Adipose tissue (tissue), 3 donors: Measurements from ENCODE around the gene ITGAD. TPM values are rescaled to one million over a fixed set of nuclear protein-coding genes. Genes with fewer than 3 reads are reported as not detected.
"Not testable (repeated sequence)": the region's sequence is repeated elsewhere in the genome, so short reads cannot be mapped to it uniquely, and the experiment has no call there.

Source experiments
- H3K27ac ChIP-seq: one replicate; pipeline ENCODE4 v1.5.1; 2013; ENCODE audit warnings: low read depth, low read length
- whole genome bisulfite sequencing, 3 donors: extraction: QIAGEN DNeasy Blood & Tissue Kit; methylation state at CpG; one replicate each; pipeline ENCODE4 v1.1.7; 2013; 5-methylcytosine and 5-hydroxymethylcytosine counted together
- polyA plus RNA-seq, 3 donors: library from polyadenylated mRNA; stranded (reverse); fragments of 200-250 nt; gene quantifications; one replicate each; pipeline ENCODE4 v1.2.3, GENCODE V29; 2013
- donor health status: healthy with polysubstance abuse.
- donor health status: Bipolar disorder and iron deficiency.
- donor health status: healthy.

The ITGAD gene
- polyA plus RNA-seq, 3 donors: 0.03 to 0.09 TPM; not detected in 1

DNA sequence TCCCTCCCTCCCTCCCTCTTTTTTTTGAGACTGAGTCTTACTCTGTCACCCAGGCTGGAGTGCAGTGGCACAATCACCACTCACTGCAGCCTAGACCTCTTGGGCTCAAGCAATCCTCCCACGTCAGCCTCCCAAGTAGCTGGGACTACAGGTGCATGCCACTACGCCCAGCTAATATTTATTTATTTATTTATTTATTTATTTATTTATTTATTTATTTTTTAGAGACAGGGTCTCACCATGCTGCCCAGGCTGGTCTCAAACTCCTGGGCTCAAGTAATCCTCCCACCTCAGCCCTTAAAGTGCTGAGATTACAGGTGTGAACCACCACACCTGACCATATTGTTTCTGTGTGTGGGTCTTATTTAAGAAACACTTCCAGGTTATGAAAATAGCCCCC lies 23.9 kb downstream of the ITGAD start:
- WGBS, 3 donors: 85 to 87% (median 86%) methylated on average over 2 of the region's 2 CpGs
- not testable (repeated sequence) for H3K27ac ChIP-seq

DNA sequence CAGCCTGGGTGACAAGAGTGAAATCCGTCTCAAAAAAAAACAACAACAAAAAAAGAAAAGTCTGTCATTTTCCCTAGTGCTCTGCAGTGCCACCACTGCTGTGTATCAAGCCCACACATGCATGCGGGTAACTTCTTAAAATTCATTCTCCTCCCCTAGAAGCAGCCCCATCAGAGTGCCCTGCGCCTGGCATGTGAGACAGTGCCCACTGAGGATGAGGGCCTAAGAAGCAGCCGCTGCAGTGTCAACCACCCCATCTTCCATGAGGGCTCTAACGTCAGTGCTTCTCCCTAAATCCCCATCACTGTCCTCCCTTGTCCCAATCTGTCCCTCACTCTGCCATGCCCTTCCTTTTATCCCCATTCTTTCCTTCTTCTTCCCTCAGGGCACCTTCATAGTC lies 24.8 kb downstream of the ITGAD start:
- WGBS, 3 donors: 91 to 95% (median 92%) methylated on average over 5 of the region's 5 CpGs
- H3K27ac ChIP-seq: no peak overlapping the region

DNA sequence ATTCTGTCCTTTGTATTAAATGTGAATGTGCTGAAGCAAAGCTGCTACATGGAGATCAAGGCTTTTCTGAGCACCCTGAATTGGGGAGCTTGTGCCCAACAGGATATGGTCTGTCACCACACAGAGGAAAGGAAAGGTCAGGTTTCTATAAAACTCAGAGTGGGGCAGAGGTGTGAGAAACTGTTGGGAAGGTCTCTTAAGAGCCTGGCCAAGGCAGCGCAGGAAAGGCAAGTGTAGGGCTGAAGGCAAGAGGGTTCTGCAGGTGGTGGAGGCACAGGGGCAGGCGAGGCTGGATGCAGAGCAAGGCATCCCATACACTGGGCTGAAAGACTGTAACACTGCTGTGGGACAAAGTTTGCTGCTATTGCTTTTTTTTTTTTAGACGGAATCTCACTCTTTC lies 26.9 kb downstream of the ITGAD start:
- 67 to 74% (median 68%) methylated on average over 3 of the region's 3 CpGs for WGBS, 3 donors
- H3K27ac ChIP-seq: no peak overlapping the region

DNA sequence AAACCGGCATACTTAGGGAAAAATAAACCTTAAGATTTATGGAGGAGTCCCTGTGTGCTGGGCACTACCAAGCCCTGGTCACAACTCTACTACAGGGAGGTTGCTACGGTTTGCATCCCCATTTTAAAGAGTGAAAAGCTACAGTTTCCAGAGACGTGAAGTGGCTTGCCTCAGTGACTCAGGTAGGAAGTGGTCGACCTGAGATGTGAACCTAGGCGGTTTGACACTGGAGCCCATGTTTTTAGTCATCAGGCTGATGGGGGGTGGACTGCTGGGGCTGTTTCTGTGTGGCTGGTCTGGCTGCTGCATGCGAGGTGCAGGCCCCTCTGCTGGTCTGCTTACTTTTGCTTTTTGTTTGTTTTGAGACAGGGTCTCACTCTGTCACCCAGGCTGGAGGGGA lies 28.5 kb downstream of the ITGAD start:
- WGBS, 3 donors: 60 to 68% (median 64%) methylated on average over 6 of the region's 6 CpGs
- no peak overlapping the region for H3K27ac ChIP-seq

DNA sequence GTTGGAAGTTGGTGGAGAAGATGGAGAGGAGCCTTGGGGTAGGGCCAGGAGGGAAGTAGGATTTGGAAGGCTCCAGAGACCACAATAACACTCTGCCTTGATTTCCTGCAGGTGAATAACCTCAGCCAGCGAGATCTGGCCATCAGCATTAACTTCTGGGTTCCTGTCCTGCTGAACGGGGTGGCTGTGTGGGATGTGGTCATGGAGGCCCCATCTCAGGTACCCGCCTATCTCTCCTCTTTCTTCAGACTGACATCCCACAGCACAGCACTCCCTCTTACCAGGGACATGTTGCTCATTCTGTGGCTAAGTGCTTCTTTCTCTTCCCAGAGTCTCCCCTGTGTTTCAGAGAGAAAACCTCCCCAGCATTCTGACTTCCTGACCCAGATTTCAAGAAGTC lies 30.1 kb downstream of the ITGAD start:
- H3K27ac ChIP-seq: no peak overlapping the region
- 48 to 52% (median 52%) methylated on average over 3 of the region's 3 CpGs for WGBS, 3 donors

DNA sequence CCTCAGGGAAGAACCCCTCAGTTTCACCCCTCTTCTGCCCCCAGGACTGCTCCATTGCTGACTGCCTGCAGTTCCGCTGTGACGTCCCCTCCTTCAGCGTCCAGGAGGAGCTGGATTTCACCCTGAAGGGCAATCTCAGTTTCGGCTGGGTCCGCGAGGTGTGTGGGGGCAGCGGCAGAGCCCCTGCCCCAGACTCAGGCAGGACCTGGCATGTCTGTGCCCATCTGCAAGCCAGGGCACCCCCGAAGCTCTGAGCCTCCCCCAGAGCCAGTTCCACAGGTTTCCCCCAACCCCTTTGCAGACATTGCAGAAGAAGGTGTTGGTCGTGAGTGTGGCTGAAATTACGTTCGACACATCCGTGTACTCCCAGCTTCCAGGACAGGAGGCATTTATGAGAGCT lies 30.7 kb downstream of the ITGAD start:
- WGBS, 3 donors: 68 to 85% (median 82%) methylated on average over 11 to 12 of the region's 12 CpGs
- H3K27ac ChIP-seq: no peak overlapping the region

DNA sequence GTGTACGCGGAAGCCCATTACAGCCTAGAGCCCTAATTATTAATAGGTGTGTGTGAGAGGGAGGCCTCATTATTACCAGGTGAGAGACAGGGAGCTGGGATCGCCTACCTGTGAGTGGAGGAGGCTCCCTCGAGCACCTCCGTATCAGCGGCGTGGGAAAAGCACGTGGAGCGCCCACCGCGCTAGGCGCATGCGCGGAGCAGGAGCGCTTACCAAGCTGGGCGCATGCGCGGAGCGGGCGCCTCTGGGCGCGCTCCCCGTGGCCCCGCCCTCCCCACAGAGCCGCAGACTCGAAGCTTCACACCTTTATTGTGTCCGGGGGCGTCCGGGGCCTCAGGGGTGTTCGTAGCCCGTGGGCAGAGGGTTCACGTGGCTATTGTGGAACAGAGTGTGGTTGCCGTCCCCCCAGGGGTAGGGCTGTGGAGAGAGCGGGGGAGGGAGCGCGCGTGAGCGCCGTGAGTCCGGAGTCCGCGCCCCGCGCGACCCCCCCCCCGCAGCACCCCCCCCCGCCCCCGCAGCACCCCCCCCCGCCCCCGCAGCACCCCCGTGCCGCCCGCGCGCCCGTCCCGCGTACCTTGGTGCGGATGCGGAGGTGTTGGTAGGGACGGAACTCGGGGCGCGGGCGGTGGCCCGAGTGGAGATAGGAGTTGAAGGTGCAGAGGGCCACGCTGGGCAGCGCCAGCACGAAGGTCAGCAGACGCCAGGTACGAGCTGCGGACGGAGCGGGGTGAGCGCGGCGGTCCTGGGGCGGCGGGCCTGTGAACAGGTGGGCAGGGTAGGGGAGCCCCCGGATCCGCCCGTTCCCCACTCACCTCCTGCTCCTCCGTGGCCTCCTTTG lies 34.5 kb downstream of the ITGAD start:
- 17 to 24% (median 23%) methylated on average over 49 to 79 of the region's 83 CpGs for WGBS, 3 donors
- no peak overlapping the region for H3K27ac ChIP-seq

DNA sequence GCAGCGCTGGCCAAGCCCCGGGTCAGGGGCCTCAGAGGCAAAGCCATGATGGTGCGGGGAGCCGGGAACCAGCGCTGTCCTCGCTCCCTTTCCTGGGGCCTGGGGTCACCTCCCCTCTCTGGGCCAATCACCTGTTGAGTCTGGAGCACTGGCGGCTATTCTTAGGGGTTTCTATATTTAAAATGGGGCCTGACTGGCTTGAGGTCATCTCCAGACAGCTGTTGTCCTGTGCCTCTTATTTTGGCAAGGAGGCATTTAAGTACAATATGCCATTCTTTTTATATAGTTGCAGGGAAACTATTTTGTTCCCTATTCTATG lies 35.1 kb downstream of the ITGAD start, which contains the start of gene COX6A2:
COX6A2 (minus strand) TSS at position 82 of the 319 bp plus-strand sequence; CDS start at position 47, 35 bp downstream.
- H3K27ac ChIP-seq: no peak within 1 kb of the TSS
- 57 to 71% (median 63%) methylated on average over 7 of the region's 7 CpGs for WGBS, 3 donors

DNA sequence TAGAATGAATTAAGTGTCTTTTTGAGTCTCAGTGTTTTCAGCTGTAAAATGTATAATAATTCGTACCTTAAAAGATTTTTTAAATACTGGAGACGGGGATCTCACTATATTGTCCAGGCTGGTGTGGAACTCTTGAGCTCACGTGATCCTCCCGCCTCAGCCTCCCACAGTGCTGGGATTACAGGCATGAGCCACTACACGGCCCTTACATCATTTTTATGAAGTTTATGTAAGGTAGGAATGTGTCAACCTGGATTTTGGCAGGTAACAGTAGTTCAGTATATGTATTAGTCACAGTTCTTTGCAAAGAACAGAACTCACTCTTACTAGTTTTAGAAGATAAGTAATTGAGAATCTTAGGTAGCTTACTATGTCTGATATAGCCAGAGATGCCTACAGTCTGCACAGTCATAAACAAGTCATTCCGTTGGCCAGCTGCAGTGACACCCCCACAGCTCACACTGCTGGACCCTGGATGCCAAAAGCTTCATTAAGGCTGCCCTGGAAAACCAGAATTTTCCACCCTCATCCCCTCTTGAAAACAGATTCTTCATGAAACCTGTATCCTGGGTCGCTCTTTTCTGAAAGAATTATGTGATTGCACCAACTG lies 35.6 kb downstream of the ITGAD start:
- 79 to 85% (median 79%) methylated on average over 7 of the region's 7 CpGs for WGBS, 3 donors
- H3K27ac ChIP-seq: no peak overlapping the region

DNA sequence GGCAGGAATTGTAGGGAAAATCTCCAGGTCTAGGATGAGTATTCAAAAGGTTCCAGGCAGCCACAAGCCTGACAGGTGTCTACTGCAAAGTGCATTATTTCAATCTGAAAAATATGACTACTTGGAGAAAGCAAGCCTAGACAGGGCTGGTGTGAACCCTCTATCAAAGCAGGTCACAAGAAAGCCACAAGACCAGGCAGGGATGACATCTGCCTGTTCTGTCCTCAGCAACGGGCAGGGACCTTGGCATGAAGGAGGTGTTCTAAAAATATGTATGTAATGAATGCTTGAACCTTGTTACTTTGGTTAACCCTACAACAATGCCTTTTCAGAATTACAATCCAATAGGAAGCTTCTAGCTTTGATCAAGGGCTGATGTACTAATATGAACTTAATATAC lies 36.2 kb downstream of the ITGAD start:
- no peak overlapping the region for H3K27ac ChIP-seq
- 6 to 21% (median 8%) methylated on average over 1 of the region's 1 CpG for WGBS, 3 donors

DNA sequence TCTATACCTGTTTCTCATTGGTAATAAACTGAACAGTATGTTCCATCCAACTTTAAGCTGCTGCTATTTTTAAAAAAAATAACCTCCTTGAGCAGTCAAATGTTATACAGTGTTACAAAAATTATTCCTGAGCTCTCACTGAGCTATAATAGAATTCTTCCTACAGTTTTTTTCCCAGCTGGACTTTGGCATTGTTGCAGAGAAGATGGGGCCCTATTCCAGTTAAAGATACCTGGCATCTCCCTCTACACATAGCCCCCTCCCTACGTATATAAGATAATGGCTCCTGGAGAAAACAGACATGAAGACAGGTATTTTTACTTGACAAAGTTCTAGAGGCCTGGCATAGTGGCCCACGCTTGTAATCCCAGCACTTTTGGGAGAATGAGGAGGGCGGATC lies 36.7 kb downstream of the ITGAD start:
- WGBS, 3 donors: 79 to 88% (median 84%) methylated on average over 3 of the region's 3 CpGs
- H3K27ac ChIP-seq: no peak overlapping the region

DNA sequence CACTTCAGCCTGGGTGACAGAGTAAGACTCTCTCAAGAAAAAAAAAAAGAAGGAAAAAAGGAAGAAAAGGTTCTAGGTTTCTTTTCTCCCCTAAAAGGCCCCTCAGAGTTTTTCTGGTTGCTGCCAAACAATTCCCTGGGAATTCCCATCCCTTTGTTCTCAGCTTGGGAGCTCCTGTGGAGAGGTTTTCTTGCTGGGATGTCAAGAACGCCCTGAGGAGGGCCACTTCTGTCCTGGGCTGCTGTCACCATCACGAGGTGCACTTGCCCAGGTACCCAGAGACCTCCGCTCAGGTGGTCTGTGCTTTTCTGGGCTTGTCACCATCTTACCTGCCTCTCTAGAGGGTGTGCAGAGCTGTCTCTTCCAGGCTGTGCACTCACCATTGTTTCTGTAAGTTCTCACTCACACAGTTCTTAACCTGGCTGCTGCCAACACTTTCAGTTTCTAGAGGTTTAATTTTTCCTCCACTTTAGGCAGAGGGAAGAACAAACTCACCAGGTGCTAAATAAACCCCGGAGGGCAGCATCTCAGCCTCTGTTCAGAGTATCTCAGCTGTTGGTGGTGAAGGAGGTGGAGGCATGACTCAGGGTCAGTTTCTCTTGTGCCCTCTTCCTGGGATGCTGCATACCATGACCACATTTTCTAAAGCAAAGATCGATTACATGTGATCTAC lies 37.4 kb downstream of the ITGAD start:
- WGBS, 3 donors: 53 to 68% (median 53%) methylated on average over 5 of the region's 5 CpGs
- no peak overlapping the region for H3K27ac ChIP-seq

DNA sequence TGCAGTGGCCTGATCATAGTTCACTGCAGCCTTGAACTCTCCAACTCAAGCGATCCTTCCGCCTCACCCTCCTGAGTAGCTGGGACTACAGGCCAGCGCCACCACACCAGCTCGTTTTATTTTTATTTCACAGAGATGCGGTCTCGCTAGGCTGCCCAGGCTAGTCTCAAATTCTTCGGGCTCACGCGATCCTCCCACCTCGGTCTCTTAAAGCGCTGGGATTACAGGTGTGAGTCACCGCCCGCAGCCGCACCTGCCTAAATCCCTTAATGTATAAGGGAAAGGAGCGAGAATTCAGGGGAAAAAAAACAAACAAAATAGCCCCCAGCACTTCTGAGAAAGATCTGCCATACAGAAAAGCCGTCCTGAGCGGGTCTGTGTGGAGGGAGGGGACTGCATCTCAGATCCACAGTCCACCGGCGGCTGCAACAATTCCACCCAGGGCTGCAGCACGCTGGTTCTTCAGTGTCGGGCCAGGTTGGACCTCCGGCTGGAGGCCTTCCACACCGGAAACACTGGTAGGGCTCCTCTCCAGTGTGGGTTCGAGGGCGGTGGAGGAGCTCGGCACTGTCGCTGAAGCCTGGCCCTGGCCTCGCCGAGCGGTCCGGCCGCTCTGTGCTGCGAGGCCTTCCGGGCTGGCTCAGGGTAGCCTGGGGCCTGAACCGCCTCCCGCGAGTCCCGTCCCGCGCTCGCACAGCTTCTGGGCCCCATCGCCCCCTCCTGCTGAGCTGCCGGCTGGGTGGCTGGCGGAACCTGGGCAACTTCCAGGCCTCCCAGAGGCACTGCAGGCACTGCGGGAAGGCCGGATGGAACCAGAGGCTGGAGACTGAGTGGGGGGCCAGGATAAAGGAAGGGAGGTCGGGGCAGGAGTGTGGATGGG lies 42.4 kb downstream of the ITGAD start:
- WGBS, 3 donors: 95% methylated on average over 46 to 47 of the region's 47 CpGs
- no peak overlapping the region for H3K27ac ChIP-seq

DNA sequence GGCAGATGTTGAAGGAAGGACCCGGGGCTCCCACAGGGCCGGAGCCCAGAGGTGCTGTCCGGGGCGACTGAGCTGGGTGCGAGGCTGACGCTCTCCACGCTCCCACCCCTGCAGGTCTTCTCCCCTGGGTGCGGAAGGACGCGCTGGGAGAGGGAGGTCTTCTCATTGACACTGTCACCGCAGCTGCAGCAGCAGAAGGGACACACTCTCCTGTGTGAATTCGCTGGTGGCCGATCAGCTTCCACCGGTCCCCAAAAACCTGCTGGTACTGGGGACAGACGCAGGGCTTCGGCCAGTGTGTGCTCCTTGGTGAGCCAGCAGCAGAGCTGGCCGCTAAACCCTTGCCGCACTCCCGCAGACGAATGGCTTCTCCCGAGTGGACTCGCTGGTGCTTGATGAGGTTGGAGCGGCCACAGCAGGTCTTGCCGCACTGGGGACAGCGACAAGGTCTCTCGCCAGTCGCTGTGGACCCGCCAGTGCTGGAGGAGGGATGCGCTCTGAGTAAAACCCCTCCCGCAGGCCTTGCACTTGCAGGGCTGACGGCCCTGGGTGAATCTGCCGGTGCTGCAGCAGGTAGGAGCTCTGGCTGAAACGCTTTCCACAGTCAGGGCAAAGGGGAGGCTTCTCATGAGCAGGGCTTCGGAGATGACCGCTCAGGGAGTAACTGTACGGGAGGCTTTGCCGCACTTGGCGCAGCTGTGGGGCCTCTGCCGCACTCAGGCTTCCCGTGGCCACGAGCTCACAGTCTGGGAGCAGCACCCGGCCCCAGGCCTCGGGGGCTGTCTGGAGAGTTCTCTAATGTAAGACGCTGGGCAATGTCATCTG lies 43.3 kb downstream of the ITGAD start:
- WGBS, 3 donors: 94% methylated on average over 38 to 44 of the region's 44 CpGs
- H3K27ac ChIP-seq: no peak overlapping the region

DNA sequence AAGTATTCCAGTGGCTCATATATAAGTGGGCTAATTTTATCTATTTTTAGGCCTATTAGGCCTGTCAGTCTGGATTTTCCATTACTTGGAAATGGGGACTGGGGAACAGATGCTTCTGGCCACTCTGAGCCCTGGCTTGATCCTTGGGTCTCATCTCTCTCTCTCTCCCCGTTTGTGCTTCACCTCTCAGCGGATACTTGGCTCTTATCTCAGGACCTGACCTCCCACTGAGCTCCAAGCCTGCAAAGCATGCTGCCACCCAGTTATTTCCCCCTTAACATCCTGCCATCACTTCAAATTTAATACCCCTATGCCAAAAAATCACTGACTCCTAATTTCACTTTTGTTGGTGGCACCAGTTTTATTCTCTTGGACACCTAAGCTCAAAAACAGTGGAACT lies 45.3 kb downstream of the ITGAD start:
- no peak overlapping the region for H3K27ac ChIP-seq
- WGBS, 3 donors: 60 to 82% (median 79%) methylated on average over 2 of the region's 2 CpGs

DNA sequence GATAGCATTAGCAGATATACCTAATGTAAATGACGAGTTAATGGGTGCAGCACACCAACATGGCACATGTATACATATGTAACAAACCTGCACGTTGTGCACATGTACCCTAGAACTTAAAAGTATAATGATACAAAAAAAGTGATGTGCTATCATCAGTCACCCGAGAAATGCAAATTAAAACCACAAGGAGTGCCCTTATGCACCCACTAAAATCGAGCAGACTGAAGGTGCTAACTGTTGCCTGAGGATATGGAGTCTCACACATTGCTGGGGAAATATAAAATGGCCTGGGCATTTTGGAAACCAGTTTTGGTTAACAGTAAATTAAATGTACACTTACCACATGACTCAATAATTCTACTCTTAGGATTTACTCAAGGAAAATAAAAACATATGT lies 45.9 kb downstream of the ITGAD start:
- 55 to 61% (median 55%) methylated on average over 3 of the region's 4 CpGs for WGBS, 3 donors
- H3K27ac ChIP-seq: not testable (repeated sequence)

DNA sequence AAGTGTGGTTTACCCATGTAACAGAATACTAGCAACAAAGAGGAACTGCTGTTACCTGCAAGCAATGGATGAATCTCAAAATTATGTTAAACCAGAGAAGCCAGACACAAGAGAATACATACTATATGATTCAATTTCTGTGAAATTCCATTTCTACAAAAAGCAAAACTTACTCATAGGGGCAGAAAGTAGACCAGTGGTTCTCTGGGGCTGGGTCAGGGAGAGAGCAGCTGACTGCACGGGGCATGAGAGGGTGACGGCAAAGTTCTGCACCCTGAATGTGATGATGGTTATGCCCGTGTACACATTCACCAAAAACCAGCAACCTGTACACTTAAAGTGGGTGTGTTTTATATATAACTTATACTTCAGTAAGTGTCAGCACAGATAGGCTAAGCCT lies 46.4 kb downstream of the ITGAD start:
- H3K27ac ChIP-seq: no peak overlapping the region
- WGBS, 3 donors: 84 to 87% (median 86%) methylated on average over 3 of the region's 3 CpGs
